PC-9 (cell line): Measurements from ENCODE around the gene PPP1R3E. TPM values are rescaled to one million over a fixed set of nuclear protein-coding genes. Genes with fewer than 3 reads are reported as not detected.
"Not testable (repeated sequence)": the region's sequence is repeated elsewhere in the genome, so short reads cannot be mapped to it uniquely, and the experiment has no call there.

Experiments used
- BruUV-seq: library from RNA; stranded (reverse); fragments of 400-500 nt; replicated peaks from 2 replicates; lab custom pipeline; 2021; lab: Mats Ljungman, UMichigan
- CTCF ChIA-PET: fragments of 300-600 bp; sonication (Branson Sonifier 250); formaldehyde crosslinking; loops from one replicate; lab custom pipeline; 2022; ENCODE audit warnings: antibody characterized with exemption; lab: Charles Lee
- POLR2A ChIA-PET: fragments of 300-600 bp; sonication (Branson Sonifier 250); formaldehyde crosslinking; loops from one replicate; lab custom pipeline; 2022; ENCODE audit warnings: antibody characterized with exemption; ENCODE audit not compliant: unreplicated experiment; lab: Charles Lee
- DNase-seq, 2 experiments: peaks; one replicate each; pipeline versions ENCODE4 v3.0.0 to v3.0.0-alpha.2; 2015 to 2022; ENCODE audit warnings: mixed read lengths in 1 of 2
- H2AFZ ChIP-seq: fragments of 200-600 bp; sonication (generic); 2 replicates; pipeline ENCODE4 v1.8.1; 2017; ENCODE audit warnings: antibody characterized with exemption
- H3F3A ChIP-seq: fragments of 200-600 bp; sonication (generic); 2 replicates; pipeline ENCODE4 v1.8.1; 2017; ENCODE audit warnings: antibody characterized with exemption, mild to moderate bottlenecking, low read depth; ENCODE audit not compliant: insufficient read depth
- H3K27ac ChIP-seq: fragments of 200-600 bp; sonication (generic); 2 replicates; pipeline ENCODE4 v1.6.1; 2016; ENCODE audit warnings: mixed run types
- H3K27me3 ChIP-seq: fragments of 200-600 bp; sonication (generic); 2 replicates; pipeline ENCODE4 v1.6.1; 2016; ENCODE audit warnings: low read depth, mixed run types; ENCODE audit not compliant: insufficient read depth
- H3K36me3 ChIP-seq: fragments of 200-600 bp; sonication (generic); 2 replicates; pipeline ENCODE4 v1.6.1; 2016; ENCODE audit warnings: low read depth, mixed run types
- H3K4me1 ChIP-seq: fragments of 200-600 bp; sonication (generic); replicated peaks from 2 replicates; pipeline ENCODE4 v1.6.1; 2016; ENCODE audit warnings: mixed run types; ENCODE audit not compliant: insufficient read depth
- H3K4me2 ChIP-seq: fragments of 200-600 bp; sonication (generic); 2 replicates; pipeline ENCODE4 v1.6.1; 2017; ENCODE audit warnings: mixed run types
- H3K4me3 ChIP-seq: fragments of 200-600 bp; sonication (generic); 2 replicates; pipeline ENCODE4 v1.6.1; 2016; ENCODE audit warnings: mixed run types
- H3K79me2 ChIP-seq: fragments of 200-600 bp; sonication (generic); 2 replicates; pipeline ENCODE4 v1.6.1; 2017; ENCODE audit warnings: low read depth, mixed run types
- H3K9me2 ChIP-seq: fragments of 200-600 bp; sonication (generic); 2 replicates; pipeline ENCODE4 v1.8.1; 2017; ENCODE audit warnings: mild to moderate bottlenecking; ENCODE audit not compliant: insufficient read depth
- H3K9me3 ChIP-seq: fragments of 200-600 bp; sonication (generic); 2 replicates; pipeline ENCODE4 v1.8.1; 2016; ENCODE audit warnings: low read depth; ENCODE audit not compliant: insufficient read depth
- H4K20me1 ChIP-seq: fragments of 200-600 bp; sonication (generic); 2 replicates; pipeline ENCODE4 v1.8.1; 2017; ENCODE audit not compliant: insufficient read depth
- EZH2 ChIP-seq: fragments of 200-600 bp; sonication (generic); IDR thresholded peaks from 2 replicates; pipeline ENCODE4 v1.8.0; 2017; ENCODE audit warnings: antibody characterized with exemption, low read depth
- intact Hi-C: fragments of 100-400 bp; cut with micrococcal nuclease; formaldehyde crosslinking; loops from one replicate; pipeline ENCODE4 v1.10.0; 2022; ENCODE audit not compliant: unreplicated experiment
- total RNA-seq: library from RNA; stranded (reverse); gene quantifications from 2 replicates; pipeline ENCODE4 v1.2.3, GENCODE V29; 2021
- TF ChIP-seq, protein P1 (sequence below): fragments of 200-600 bp; sonication (generic); conservative IDR thresholded peaks from 2 replicates; pipeline ENCODE4 v1.6.1; 2017; ENCODE audit warnings: mixed run types, antibody characterized with exemption, mild to moderate bottlenecking, moderate library complexity

The PPP1R3E gene
- total RNA-seq, 1 experiment from 2014 or later = 9.5 TPM

DNA sequence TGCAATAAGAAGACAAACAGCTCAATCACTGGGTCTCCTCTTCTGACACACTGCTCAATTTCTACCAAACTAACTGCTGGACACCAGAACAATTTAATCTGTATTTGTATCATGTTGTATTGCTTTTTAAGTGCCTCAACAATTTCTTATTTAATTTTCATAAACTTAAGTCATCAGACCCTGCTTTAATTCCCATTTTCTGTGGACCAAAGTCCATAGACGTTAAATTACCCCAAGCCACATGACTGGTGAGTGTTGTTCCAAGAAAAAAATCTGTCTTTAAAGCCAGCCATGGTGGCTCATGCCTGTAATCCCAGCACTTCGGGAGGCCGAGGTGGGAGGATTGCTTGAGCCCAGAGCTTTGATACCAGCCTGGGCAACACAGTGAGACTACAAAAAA, 25.5 kb downstream of the PPP1R3E start:
- no peak overlapping the region for H3K4me2 ChIP-seq
- H3K36me3 ChIP-seq = no peaks in the 10 kb centered on the region
- no TSS peak for BruUV-seq
- POLR2A ChIA-PET = interaction anchor here (0.9 kb wide), 1 partner anchor 231 kb away, joined by 3 read pairs; no protein-coding TSS in a partner anchor
- CTCF ChIA-PET = no interaction called here
- TF ChIP-seq, protein P1, sequence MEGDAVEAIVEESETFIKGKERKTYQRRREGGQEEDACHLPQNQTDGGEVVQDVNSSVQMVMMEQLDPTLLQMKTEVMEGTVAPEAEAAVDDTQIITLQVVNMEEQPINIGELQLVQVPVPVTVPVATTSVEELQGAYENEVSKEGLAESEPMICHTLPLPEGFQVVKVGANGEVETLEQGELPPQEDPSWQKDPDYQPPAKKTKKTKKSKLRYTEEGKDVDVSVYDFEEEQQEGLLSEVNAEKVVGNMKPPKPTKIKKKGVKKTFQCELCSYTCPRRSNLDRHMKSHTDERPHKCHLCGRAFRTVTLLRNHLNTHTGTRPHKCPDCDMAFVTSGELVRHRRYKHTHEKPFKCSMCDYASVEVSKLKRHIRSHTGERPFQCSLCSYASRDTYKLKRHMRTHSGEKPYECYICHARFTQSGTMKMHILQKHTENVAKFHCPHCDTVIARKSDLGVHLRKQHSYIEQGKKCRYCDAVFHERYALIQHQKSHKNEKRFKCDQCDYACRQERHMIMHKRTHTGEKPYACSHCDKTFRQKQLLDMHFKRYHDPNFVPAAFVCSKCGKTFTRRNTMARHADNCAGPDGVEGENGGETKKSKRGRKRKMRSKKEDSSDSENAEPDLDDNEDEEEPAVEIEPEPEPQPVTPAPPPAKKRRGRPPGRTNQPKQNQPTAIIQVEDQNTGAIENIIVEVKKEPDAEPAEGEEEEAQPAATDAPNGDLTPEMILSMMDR = no peak
- H3K27me3 ChIP-seq = no peaks in the 10 kb centered on the region
- H3K9me3 ChIP-seq = no peaks in the 10 kb centered on the region
- no peaks in the 10 kb centered on the region for H4K20me1 ChIP-seq
- no peaks in the 10 kb centered on the region for H3K79me2 ChIP-seq
- DNase-seq = no peak
- H3K4me3 ChIP-seq = no peak overlapping the region
- H3K4me1 ChIP-seq = no peaks in the 10 kb centered on the region
- H3K9me2 ChIP-seq = no peaks in the 10 kb centered on the region
- intact Hi-C loops = no loop called here
- H3F3A ChIP-seq = no peaks in the 10 kb centered on the region
- no peak overlapping the region for H3K27ac ChIP-seq
- no peak overlapping the region for H2AFZ ChIP-seq

DNA sequence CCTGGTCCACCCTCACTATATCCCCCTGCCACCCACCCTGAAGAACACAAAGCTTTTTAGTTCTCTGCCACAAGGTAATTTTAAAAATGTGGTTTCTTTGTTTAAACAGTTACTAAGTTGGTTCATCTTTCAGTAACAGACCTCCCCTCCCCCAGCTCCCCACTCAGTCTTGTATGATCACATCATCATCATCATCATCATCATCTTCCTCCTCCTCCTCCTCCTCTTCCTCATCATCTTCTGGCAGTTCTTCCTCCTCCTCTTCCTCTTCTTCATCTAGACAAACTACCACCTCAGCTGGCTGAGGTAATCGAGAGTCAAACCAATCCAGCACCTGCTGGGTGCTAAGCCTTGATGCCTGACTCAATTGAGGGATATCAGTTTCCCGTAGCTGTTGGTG, 27.2 kb downstream of the PPP1R3E start:
- H3K36me3 ChIP-seq = no peaks in the 10 kb centered on the region
- POLR2A ChIA-PET = no interaction called here
- no peaks in the 10 kb centered on the region for H3K9me3 ChIP-seq
- no peaks in the 10 kb centered on the region for H4K20me1 ChIP-seq
- H2AFZ ChIP-seq = no peak overlapping the region
- no peak overlapping the region for H3K4me3 ChIP-seq
- H3K27me3 ChIP-seq = no peaks in the 10 kb centered on the region
- no peak overlapping the region for H3K4me2 ChIP-seq
- no peaks in the 10 kb centered on the region for H3K4me1 ChIP-seq
- H3F3A ChIP-seq = no peaks in the 10 kb centered on the region
- H3K79me2 ChIP-seq = no peaks in the 10 kb centered on the region
- TF ChIP-seq, protein P1 = no peak
- TF ChIP-seq EZH2 = no peak
- DNase-seq = no peak
- intact Hi-C loops = no loop called here
- CTCF ChIA-PET = no interaction called here
- H3K27ac ChIP-seq = no peak overlapping the region
- no TSS peak for BruUV-seq
- H3K9me2 ChIP-seq = no peaks in the 10 kb centered on the region

DNA sequence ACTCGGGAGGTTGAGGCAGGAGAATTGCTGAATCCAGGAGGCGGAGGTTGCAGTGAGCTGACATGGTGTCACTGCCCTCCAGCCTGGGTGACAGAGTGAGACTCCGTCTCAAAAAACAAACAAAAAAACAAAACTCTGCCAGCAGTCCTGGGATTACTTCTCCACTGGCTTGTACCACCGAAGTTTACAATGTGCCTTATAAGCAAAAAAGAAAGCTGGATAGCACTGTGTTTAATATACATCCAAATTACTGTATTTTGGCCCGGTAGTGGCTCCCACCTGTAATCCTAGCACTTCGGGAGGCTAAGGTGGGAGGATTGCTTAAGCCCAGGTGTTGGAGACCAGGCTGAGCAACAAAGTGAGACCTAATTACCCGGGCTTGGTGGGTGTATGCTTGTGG, 33.5 kb downstream of the PPP1R3E start:
- no TSS peak for BruUV-seq
- no peaks in the 10 kb centered on the region for H3K36me3 ChIP-seq
- H4K20me1 ChIP-seq = no peaks in the 10 kb centered on the region
- no peaks in the 10 kb centered on the region for H3K9me2 ChIP-seq
- intact Hi-C loops = loop anchor here (10.0 kb wide), 1 partner anchor 144 kb away; no protein-coding TSS in a partner anchor
- no peak overlapping the region for H3K27ac ChIP-seq
- no peak overlapping the region for H3K4me2 ChIP-seq
- ChIA-PET POLR2A (no interaction called here), CTCF (no interaction called here)
- H3K4me1 ChIP-seq = no peaks in the 10 kb centered on the region
- H3K9me3 ChIP-seq = no peaks in the 10 kb centered on the region
- no peak overlapping the region for H3K4me3 ChIP-seq
- no peaks in the 10 kb centered on the region for H3K79me2 ChIP-seq
- no peak for DNase-seq
- TF ChIP-seq, protein P1 = no peak
- no peak for TF ChIP-seq EZH2
- H2AFZ ChIP-seq = no peak overlapping the region
- no peaks in the 10 kb centered on the region for H3K27me3 ChIP-seq
- H3F3A ChIP-seq = no peaks in the 10 kb centered on the region

DNA sequence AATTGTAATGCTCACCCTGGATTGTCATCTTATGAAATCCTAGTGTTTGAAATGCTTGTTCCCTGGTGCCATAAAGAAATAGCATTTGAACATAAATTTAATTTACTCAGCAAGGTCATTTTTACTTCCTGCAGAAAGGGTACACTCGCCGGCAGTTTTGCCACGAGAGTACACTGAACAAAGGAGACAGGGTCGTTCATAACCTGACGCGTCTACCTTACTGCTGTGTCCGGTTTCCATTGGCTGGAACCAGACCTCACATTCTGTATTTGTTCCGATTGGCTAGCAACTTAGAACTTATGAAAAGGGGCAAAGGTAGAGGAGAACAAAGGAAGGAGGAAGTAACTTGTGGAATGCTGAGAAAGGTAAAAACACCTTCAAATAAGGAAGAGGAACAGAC, 41.8 kb downstream of the PPP1R3E start:
- DNase-seq, H3K4me2 ChIP-seq, H3K9me3 ChIP-seq, H3K36me3 ChIP-seq, POLR2A ChIA-PET, H3K27ac ChIP-seq, H3K4me3 ChIP-seq, H3K27me3 ChIP-seq, H3K4me1 ChIP-seq, H4K20me1 ChIP-seq, BruUV-seq, H3K9me2 ChIP-seq, H3K79me2 ChIP-seq, H2AFZ ChIP-seq, CTCF ChIA-PET, H3F3A ChIP-seq: not testable (repeated sequence)
- intact Hi-C loops = loop anchor here (10.0 kb wide), 1 partner anchor 136 kb away; no protein-coding TSS in a partner anchor
